ENCODE measurements around the gene PRPH.
"Not testable (repeated sequence)": the region's sequence is repeated elsewhere in the genome, so short reads cannot be mapped to it uniquely, and the experiment has no call there.

The PRPH gene

DNA sequence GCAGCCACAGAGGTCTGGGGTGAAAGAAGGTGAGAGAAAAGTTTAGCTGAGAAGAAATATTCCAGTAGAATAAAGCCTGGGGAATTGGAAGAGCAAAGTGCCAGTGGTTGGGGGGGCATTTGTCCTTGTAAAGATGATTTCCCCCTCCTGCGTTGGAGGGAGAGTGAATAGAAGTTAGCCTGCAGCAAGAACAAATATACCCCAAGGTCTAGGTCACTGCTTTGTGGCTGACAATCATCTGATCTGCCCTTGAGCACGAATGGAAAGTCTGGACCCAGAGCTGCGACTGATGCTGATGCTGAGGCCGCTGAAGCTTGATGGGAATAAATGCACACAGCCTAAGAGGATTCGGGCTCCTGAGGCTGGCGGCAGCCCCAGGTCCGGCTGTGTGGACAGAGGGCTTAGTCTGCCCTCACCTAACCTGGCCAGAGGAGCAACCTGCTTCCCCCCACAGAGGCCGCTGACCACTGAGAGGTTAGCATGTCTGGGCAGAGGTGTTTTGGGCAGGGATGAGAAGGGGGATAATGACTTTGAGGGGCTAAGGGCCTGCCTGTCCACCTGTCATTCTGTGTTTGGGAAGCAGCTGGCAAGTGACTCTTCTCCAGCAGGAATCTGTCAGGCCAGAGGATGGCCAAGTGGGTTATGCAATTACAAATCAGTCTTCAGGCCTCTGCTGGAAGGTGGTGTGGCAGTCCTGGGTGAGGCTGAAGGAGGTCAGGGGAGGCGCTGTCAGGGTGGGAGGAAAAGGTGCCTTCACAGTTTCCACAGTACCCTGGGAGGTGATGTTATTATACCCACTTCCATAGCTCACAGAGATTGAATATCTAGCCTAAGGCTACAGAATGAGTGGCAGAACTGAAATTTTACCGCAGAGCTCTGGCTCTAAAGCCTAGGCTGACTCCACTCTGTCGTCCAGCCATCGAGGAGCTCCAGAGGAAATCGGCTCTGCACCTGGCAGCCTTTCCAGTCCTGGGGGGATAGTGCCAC, 18.4 kb upstream of the PRPH start:
- DNase-seq = no peak

DNA sequence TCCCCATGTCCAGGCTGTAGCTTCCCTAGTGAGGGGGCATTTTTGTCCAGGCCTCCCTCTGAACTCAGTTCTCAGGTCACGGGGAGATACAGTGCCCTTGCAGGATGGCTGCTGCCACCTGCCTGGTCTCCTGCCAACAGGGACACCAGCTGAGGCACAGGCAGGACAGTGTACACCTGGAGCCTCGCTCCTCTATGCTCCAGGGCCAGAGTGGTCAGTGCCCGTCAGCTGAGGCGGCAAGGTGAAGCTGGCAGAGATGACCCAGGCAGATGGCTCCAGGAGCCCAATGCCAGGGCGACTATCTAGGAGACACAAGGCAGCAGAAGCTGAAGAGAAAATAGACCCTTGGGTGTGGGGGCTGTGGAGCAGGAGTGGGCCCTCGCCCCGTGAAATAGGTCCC, 17.5 kb upstream of the PRPH start:
- DNase-seq = no peak

DNA sequence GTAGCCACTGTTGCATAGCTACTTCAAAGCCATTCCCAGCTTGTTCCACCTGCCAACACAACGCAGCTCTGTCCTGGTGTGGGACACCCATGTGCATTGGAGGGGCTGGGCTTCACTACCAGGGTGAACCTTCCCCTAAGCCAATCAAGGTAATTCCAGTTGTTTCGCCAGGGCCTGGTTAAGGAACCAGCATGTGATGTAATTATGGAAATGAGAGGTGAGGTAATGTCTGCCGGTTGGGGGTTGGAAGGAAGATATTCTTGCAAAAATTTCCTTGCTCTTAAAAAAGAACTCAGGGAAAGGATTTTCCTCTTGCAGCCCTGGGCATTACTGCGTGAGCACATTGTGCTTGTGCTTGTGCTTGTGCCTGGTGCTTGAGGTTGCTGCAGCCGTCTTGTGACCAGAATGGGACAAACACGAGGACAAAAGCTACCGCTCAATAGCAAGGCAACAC, 15.2 kb upstream of the PRPH start:
- DNase-seq = no peak

DNA sequence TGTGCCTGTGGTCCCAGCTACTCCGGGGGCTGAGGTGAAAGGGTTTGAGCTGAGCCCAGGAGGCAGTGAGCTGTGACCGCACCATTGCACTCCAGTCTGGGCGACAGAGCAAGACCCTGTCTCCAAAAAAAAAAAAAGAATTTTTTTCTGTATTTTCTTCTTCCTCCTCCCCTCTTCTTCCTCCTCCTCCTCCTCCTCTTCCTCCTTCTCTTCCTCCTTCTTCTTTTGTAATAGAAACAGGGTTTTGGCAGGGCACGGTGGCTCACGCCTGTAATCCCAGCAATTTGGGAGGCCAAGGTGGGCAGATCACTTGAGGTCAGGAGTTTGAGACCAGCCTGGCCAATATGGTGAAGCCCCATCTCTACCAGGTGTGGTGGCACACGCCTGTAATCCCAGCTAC, 14.4 kb upstream of the PRPH start:
- not testable (repeated sequence) for DNase-seq

GRCh38 chr12:49282302-49282701, 12.6 kb upstream of the PRPH start:
- no peak for DNase-seq

DNA sequence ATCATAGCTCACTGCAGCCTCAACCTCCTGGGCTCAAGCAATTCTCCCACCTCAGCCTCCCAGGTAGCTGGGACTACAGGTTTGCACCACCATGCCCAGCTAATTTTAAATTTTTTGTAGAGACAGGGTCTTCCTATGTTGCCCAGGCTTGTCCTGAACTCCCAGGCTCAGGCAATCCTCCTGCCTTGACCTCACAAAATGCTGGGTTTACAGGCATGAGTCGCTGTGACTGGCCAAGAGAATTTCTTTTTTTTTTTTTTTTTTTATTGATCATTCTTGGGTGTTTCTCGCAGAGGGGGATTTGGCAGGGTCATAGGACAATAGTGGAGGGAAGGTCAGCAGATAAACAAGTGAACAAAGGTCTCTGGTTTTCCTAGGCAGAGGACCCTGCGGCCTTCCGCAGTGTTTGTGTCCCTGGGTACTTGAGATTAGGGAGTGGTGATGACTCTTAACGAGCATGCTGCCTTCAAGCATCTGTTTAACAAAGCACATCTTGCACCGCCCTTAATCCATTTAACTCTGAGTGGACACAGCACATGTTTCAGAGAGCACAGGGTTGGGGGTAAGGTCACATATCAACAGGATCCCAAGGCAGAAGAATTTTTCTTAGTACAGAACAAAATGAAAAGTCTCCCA, 12.1 kb upstream of the PRPH start:
- DNase-seq = not testable (repeated sequence)

DNA sequence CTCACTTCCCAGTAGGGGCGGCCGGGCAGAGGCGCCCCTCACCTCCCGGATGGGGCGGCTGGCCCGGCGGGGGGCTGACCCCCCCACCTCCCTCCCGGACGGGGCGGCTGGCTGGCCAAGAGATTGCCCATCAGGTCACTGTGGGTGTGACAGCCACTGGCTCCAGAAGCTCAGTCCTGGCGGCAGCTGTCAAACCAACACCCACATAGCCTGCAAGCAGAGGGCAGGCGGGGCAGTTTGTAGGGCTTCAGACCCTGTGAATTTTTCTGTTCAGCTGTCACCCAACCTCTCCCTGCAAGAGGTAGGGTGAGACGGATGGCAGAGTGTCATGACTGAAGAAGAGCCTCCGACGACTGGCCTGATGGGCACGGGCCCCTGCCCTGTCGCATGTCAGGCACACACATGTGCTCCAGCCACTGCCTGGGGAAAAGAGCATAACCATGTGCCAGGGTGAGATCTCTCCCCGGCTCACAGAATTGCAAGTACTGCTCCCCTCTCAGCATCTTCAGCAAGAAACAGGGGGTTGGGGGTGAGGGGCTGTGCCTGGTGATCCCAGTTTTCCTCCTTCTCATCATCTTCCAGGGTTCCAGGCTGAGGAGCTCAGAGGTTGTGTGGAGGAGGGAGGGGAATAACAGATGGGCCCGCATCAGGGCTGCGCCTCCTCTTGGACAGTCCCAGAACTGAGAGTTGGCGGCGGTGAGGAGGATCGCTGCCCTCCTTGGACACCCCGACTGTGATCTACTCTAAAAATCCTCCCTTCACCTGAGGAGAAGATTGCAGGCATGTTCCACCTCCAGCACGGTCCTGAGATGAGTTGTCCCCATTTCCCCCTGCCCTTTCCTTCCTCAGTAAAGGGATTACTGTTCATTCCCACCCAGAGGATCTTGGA, 11.2 kb upstream of the PRPH start:
- DNase-seq = no peak

DNA sequence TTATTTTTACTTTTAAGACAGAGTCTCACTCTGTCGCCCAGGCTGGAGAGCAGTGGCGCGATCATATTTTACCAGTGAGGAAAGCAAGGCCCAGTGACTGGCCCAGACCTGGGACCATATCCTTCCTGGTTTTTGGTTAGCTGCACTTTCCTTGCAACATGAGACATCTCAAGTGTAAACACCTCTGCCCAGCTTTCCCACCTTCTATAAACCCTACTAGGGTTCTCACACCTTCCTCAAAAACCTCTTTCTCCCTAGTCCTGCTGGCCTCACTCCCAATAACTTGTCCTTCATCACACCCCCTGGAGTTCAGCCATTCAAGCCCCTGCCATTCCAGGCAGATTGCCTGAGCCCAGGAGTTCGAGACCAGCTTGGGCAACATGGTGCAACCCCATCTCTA, 10.3 kb upstream of the PRPH start:
- no peak for DNase-seq

DNA sequence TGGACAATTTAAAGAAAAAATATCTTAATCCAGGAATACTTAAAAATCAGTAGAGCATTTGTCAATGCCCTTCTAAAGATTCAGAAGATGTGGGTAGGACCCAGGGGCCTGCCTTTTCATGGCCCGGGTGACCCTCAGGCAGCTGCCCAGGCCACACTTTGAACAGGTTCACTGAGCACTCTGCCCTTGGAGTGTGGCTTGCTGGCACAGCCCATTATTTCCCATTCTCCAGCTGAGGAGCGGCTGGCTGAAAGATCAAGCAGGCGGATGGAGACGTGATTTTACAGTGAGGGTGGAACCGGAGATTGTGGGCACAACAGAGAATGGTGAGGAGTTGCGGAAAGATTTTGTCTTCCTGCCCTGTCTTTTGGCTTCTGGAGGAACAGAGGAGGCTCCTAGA, 7.1 kb upstream of the PRPH start:
- DNase-seq = no peak

- DNase-seq = no peak
Observed at GRCh38 chr12:49288412-49288853, 6.5 kb upstream of the PRPH start.

DNA sequence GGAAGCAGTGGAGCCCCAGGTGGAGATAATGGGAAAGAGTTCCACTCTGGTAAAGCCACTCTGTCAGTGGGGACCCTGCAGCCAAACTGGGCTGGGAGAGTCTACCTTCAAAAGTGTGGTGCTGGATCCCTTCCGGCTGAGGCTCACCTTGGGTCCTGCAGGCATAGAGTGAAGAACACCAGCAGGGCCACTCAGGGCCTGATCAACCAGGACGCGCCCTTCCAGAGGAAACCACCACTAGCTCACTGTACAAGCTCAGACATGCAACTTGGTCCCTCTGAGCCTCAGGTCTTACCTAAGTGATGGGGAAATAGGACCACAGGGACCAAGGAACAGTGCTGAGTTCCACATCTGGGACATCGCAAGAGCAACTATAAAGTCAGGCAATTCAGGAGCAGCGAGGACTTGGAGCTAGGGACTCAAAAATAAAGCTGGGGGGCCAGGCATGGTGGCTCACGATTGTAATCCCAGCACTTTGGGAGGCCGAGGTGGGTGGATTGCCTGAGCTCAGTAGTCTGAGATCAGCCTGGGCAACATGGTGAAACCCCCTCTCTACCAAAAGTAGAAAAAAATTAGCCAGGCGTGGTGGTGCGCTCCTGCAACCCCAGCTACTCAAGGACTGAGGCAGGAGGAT, 5.9 kb upstream of the PRPH start:
- DNase-seq = no peak

DNA sequence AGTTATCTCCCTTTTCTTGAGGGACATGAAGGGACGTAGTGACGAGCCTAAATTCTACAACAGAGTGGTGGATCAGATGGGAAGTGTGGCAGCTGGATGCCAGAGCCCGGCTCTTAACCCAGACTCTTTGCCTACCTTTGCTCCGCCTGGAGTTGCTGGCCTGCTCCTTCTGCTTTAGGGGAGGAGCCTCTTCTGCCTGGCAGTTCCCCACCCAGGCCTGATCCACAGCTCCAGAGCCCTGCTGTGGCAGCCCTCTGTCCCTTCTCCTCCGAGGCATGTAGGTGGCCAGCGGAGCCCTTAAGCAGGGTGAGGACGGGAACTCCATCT, 2.3 kb upstream of the PRPH start:
- no peak for DNase-seq

DNA sequence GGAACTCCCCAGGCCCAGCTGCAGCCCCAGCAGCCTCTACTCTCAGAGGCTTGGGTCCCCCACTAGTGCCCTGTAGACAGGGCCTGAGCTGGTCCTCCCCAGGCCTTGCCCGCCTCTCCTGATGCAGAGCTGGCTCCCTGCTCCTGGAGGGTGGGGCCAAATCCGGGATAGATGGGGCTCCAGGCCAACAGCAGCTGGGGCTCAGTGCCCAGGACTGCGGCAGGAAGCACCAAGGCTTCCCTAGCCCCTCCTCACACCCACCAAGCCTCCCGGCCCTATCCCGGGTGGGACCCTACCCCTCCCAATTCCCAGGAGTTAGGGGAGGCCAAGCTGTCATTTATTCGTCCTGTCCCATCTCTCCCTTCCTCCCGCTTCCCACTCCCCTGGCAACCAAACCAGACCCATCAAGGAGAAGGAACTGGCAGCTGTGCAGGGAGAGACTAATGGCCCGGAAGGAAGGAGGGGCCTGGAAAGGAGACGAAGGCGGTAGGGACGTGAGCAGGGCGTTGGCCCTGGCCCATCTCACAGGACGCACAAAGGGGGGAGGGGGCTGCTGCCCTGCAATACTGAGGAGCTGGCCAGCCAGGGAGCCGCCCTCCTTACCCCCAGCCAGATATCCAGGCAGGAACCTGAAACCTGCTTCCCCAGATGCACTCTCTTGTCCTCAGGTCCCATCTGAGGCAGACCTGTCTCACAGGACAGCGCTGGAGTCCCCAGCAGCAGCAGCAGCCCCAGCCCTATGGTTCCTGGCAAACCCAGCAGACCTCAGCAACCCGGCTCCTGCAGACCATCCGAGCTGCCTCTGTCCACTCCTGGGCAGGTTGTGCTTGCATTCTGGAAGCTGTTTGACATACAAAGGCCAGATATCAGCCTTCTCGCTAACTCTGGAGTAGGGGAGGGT, 1.6 kb upstream of the PRPH start:
- DNase-seq = peak; percentile 23

DNA sequence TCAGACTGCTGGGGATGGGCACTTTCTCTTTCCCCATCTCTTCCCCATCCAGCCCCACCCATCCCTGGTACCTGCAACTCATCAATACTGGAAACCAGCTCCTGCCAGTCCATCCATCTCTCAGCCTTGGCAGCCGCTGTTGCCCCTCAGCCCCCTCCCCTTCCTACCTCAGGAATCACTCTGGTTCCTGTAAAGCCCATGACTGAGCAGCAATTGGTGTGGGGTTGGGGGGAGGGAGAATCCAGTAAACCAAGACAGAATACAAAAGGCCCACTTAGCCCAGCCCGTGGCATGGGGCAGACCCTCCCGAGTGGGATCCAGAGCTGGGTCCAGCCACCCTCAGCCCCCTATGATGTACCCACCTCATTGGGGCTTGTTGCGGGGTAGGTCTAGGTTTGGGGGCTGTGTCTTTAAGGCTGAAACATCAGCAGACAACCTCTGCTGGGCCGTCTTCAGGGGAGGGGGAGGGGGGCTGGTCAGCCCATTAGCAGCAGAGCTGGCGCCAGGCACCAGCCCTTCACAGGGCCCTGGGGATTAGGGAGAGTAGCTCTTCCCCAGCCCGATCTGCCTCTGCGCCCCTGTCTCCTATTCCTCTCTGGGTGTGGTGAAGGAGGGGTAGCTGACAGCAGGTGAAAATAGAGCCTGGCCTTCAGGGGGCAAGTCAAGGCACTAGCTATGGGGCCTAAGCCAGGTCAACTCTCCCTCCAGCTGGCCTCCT, 702 bp upstream of the PRPH start:
- peak; percentile 58 for DNase-seq

- DNase-seq = no peak
Observed at GRCh38 chr12:49294804-49295081, 204 bp upstream of the PRPH start.

DNA sequence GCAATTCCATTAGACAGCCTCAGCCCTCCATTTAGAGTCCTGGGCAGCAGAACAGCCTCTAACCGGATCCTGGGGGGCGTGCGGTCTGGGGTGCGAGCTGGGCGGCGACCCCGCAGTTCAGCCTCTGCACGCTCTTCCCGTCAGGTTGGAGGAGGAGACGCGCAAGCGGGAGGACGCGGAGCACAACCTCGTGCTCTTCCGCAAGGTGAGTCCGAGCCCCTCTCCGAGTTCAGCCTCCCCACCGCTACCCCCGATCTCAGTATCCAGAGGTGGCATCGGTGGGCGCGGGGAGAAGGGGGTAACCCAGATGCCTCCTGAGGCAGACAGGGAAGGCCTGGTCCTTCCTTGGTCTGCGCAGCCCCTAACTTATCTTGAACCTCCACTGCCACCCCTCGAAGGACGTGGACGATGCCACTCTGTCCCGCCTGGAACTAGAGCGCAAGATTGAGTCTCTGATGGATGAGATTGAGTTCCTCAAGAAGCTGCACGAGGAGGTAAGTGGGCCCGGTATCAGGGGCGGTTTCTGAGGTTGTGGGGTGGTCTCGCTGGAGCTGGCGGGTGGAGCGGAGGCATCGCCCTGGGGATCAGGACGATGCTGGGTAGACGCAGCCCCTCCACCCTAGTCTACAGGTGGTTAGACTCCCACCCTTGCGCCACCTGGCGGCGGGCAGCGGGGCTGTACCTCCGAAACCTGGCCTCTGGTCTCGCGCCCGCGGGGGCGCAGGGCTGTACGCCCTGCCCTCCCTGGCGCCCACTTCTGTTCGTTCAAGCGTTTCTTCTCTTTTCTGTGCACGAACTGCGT, 1.3 kb downstream of the PRPH start:
- peak; percentile 58 for DNase-seq

DNA sequence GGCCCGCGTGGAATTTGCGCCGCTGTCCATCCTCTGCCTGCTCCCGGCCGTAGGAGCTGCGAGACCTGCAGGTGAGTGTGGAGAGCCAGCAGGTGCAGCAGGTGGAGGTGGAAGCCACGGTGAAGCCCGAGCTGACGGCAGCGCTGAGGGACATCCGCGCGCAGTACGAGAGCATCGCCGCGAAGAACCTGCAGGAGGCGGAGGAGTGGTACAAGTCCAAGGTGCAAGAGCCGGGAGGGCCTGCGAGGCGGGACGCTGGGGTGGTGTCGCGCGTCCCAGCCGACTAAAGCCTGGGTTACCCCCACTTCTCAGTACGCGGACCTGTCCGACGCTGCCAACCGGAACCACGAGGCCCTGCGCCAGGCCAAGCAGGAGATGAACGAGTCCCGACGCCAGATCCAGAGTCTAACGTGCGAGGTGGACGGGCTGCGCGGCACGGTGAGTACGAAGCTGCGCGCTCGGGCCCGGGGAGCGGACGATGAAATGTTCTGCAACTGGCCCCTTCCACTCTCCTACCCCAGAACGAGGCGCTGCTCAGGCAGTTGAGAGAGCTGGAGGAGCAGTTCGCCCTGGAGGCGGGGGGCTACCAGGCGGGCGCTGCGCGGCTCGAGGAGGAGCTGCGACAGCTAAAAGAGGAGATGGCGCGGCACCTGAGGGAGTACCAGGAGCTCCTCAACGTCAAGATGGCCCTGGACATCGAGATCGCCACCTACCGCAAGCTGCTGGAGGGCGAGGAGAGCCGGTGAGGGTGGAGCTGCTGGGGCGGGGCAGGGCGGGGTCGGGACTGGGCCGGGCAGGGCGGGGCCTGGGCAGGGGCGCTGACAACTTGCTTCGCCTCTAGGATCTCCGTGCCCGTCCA, 2.1 kb downstream of the PRPH start:
- peak; percentile 58 for DNase-seq

GRCh38 chr12:49297695-49298060, 2.7 kb downstream of the PRPH start:
- DNase-seq = no peak

- no peak for DNase-seq
Observed at GRCh38 chr12:49298160-49298559, 3.2 kb downstream of the PRPH start.

All from NCI-H526 treated with DMSO at 0.1 percent for 48 hours (cell line).